HG03135 (cell line): ENCODE data around the gene PJVK.
A peak's percentile ranks its signal among the peaks of the same experiment; 100 is the strongest.
"Not testable (repeated sequence)": the region's sequence is repeated elsewhere in the genome, so short reads cannot be mapped to it uniquely, and the experiment has no call there.

ENCODE experiments used
- ATAC-seq: cut with Tn5 transposase; IDR thresholded peaks from one replicate; pipeline ENCODE4 v1.9.1; 2021; ENCODE audit warnings: mild to moderate bottlenecking, moderate library complexity; ENCODE audit not compliant: unreplicated experiment

The PJVK gene

GRCh38 chr2:178429336-178429735 lies 21.8 kb upstream of the PJVK start:
- ATAC-seq = no peak

GRCh38 chr2:178436662-178437061 lies 14.5 kb upstream of the PJVK start:
- no peak for ATAC-seq

- no peak for ATAC-seq
Measured at GRCh38 chr2:178441426-178441825, 9.8 kb upstream of the PJVK start.

GRCh38 chr2:178448968-178449661 lies 2.1 kb upstream of the PJVK start:
- ATAC-seq = no peak

- ATAC-seq = peak; percentile 8
Measured at GRCh38 chr2:178449700-178450523, 1.3 kb upstream of the PJVK start.

- ATAC-seq = peak; percentile 55
Measured at GRCh38 chr2:178450524-178450773, 729 bp upstream of the PJVK start.

- ATAC-seq = no peak
Measured at GRCh38 chr2:178452334-178452733, 1.2 kb downstream of the PJVK start.

GRCh38 chr2:178452870-178453269 lies 1.7 kb downstream of the PJVK start:
- ATAC-seq = no peak

- ATAC-seq = no peak
Measured at GRCh38 chr2:178455947-178456346, 4.8 kb downstream of the PJVK start.

- ATAC-seq = no peak
Measured at GRCh38 chr2:178457390-178457886, 6.3 kb downstream of the PJVK start.

- ATAC-seq = no peak
Measured at GRCh38 chr2:178469219-178469849, 18.2 kb downstream of the PJVK start.

GRCh38 chr2:178471313-178471712 lies 20.1 kb downstream of the PJVK start:
- ATAC-seq = not testable (repeated sequence)

- no peak for ATAC-seq
Measured at GRCh38 chr2:178473373-178473772, 22.2 kb downstream of the PJVK start.

- no peak for ATAC-seq
Measured at GRCh38 chr2:178473931-178474330, 22.8 kb downstream of the PJVK start.

- ATAC-seq = no peak
Measured at GRCh38 chr2:178474560-178474959, 23.4 kb downstream of the PJVK start.

- no peak for ATAC-seq
Measured at GRCh38 chr2:178476477-178476876, 25.3 kb downstream of the PJVK start.

- no peak for ATAC-seq
Measured at GRCh38 chr2:178477443-178478129, 26.4 kb downstream of the PJVK start.

GRCh38 chr2:178478130-178478438 lies 26.9 kb downstream of the PJVK start:
- no peak for ATAC-seq

GRCh38 chr2:178478439-178479274 lies 27.5 kb downstream of the PJVK start, which contains the start of gene FKBP7:
TSS of gene FKBP7 (minus strand) at chr2:178478600. CDS start at chr2:178478499, 101 bp downstream.
- ATAC-seq = peak; percentile 47

- no peak for ATAC-seq
Measured at GRCh38 chr2:178479275-178479616, 28.1 kb downstream of the PJVK start.
